ENCODE measurements around the gene TTC39A. TPM values are rescaled to one million over a fixed set of nuclear protein-coding genes. Genes with fewer than 3 reads are reported as not detected.

The TTC39A gene
- total RNA-seq, 1 donor from 2014 or later = 26.9 TPM

GRCh38 chr1:51344276-51344601 lies 13.9 kb upstream of the TTC39A start:
- Histone ChIP-seq H3K4me3 (ENCODE audit: low read depth, low read length) (no peak overlapping the region), H3K27me3 (ENCODE audit: control insufficient read depth, insufficient read depth, low read length) (peaks cover 13% of the 10 kb centered on the region), H3K36me3 (ENCODE audit: control insufficient read depth, insufficient read depth, low read length) (no peaks in the 10 kb centered on the region)
- TF ChIP-seq, protein P1, sequence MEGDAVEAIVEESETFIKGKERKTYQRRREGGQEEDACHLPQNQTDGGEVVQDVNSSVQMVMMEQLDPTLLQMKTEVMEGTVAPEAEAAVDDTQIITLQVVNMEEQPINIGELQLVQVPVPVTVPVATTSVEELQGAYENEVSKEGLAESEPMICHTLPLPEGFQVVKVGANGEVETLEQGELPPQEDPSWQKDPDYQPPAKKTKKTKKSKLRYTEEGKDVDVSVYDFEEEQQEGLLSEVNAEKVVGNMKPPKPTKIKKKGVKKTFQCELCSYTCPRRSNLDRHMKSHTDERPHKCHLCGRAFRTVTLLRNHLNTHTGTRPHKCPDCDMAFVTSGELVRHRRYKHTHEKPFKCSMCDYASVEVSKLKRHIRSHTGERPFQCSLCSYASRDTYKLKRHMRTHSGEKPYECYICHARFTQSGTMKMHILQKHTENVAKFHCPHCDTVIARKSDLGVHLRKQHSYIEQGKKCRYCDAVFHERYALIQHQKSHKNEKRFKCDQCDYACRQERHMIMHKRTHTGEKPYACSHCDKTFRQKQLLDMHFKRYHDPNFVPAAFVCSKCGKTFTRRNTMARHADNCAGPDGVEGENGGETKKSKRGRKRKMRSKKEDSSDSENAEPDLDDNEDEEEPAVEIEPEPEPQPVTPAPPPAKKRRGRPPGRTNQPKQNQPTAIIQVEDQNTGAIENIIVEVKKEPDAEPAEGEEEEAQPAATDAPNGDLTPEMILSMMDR (IDR thresholded peaks at IDR 0.05; ENCODE audit: insufficient read depth, low read length, poor library complexity, severe bottlenecking) = no peak
- no peak for DNase-seq (ENCODE audit: low read depth)

DNA sequence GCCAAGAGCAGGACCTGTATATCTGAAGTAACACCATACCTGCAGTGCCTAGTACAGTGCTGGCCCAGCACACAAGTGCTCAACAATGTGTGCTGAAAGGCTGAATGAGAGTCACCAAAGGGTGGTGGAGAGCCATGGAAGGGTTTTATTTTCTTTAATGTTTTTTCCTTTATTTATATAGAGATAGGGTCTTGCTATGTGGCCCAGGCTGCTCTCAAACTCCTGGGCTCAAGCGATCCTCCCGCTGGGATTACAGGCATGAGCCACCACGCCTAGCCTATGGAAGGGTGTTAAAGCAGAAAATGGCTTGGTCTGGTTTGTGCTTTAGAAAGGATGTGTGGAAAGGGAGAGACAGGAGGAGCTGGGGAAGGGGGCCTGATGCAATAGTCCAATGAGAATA lies 13.3 kb upstream of the TTC39A start:
- H3K27me3 ChIP-seq (ENCODE audit: control insufficient read depth, insufficient read depth, low read length) = peaks cover 13% of the 10 kb centered on the region
- no peak for DNase-seq (ENCODE audit: low read depth)
- TF ChIP-seq, protein P1 (IDR thresholded peaks at IDR 0.05; ENCODE audit: insufficient read depth, low read length, poor library complexity, severe bottlenecking) = no peak
- H3K36me3 ChIP-seq (ENCODE audit: control insufficient read depth, insufficient read depth, low read length) = no peaks in the 10 kb centered on the region
- H3K4me3 ChIP-seq (ENCODE audit: low read depth, low read length) = no peak overlapping the region

DNA sequence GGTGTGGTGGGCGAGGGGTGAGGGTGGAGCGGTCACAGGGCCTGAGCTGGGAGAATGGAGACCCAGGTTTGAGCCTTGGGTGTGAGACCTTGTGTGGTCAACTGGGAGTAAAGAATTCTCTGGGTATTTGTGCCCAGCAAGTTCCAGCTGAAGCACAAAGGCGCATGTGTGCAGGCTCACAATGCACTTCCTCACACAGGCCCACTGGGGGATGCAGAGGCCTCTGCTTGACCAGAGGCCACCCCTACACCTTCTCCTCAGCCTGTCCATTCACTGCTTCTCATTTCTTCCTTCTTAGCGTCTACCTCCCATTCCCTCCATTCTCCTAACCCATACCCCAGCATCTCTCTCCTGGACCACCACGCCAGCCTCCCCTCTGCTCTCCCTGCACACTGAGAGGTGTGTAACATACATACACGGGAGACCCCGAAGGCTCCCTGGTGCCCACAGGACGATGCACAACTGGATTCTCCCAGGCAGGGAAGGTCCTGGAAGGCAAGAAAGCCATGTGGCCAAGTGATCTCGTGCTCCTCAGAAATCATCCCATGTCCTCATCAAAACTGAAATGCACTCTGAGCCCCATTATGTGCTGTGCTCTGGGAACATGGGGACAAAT lies 12.3 kb upstream of the TTC39A start:
- Histone ChIP-seq H3K27me3 (ENCODE audit: control insufficient read depth, insufficient read depth, low read length) (peaks cover 13% of the 10 kb centered on the region), H3K36me3 (ENCODE audit: control insufficient read depth, insufficient read depth, low read length) (no peaks in the 10 kb centered on the region), H3K4me3 (ENCODE audit: low read depth, low read length) (no peak overlapping the region)
- TF ChIP-seq, protein P1 (IDR thresholded peaks at IDR 0.05; ENCODE audit: insufficient read depth, low read length, poor library complexity, severe bottlenecking) = no peak
- no peak for DNase-seq (ENCODE audit: low read depth)

- TF ChIP-seq, protein P1 (IDR thresholded peaks at IDR 0.05; ENCODE audit: insufficient read depth, low read length, poor library complexity, severe bottlenecking) = no peak
- no peak for DNase-seq (ENCODE audit: low read depth)
- no peak overlapping the region for H3K4me3 ChIP-seq (ENCODE audit: low read depth, low read length)
- H3K27me3 ChIP-seq (ENCODE audit: control insufficient read depth, insufficient read depth, low read length) = peaks cover 13% of the 10 kb centered on the region
- no peaks in the 10 kb centered on the region for H3K36me3 ChIP-seq (ENCODE audit: control insufficient read depth, insufficient read depth, low read length)
Observed at GRCh38 chr1:51341876-51342496, 11.6 kb upstream of the TTC39A start.

GRCh38 chr1:51340380-51340779 lies 10.0 kb upstream of the TTC39A start:
- Histone ChIP-seq H3K36me3 (ENCODE audit: control insufficient read depth, insufficient read depth, low read length) (no peaks in the 10 kb centered on the region), H3K4me3 (ENCODE audit: low read depth, low read length) (no peak overlapping the region), H3K27me3 (ENCODE audit: control insufficient read depth, insufficient read depth, low read length) (peaks cover 12% of the 10 kb centered on the region)
- TF ChIP-seq, protein P1 (IDR thresholded peaks at IDR 0.05; ENCODE audit: insufficient read depth, low read length, poor library complexity, severe bottlenecking) = no peak
- no peak for DNase-seq (ENCODE audit: low read depth)

DNA sequence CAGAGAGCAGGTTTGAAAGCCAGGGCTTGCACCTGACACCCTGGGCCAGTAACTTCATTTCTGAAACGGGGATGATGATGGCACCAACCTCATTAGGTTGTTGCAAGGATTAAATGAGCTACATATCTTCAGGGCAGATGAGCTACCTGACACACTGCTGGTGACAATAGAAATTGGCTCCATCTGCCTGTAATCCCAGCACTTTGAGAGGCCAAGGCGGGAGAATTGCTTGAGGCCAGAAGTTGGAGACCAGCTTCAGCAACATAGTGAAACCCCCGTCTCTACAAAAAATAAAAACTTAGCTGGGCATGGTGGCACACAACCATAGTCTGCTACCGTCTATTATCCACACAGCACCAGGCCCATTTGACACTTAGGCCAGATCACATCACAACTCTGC lies 6.3 kb upstream of the TTC39A start:
- DNase-seq (ENCODE audit: low read depth) = no peak
- no peaks in the 10 kb centered on the region for H3K27me3 ChIP-seq (ENCODE audit: control insufficient read depth, insufficient read depth, low read length)
- no peak overlapping the region for H3K4me3 ChIP-seq (ENCODE audit: low read depth, low read length)
- no peaks in the 10 kb centered on the region for H3K36me3 ChIP-seq (ENCODE audit: control insufficient read depth, insufficient read depth, low read length)
- TF ChIP-seq, protein P1 (IDR thresholded peaks at IDR 0.05; ENCODE audit: insufficient read depth, low read length, poor library complexity, severe bottlenecking) = no peak

Data from kidney epithelial cell (primary cell).